Nephron (organoid): ENCODE results near the gene PTMS.

Experiments used
- H3K27ac Mint-ChIP-seq, 3 experiments: 2 replicates each; pipeline ENCODE4 v1.8.0; 2020; ENCODE audit warnings: mixed read lengths in 3 of 3, mild to moderate bottlenecking in 2 of 3, moderate library complexity in 1 of 3
- H3K27me3 Mint-ChIP-seq: 2 replicates; pipeline ENCODE4 v1.8.0; 2021; ENCODE audit warnings: low read depth, mild to moderate bottlenecking, moderate library complexity, mixed read lengths
- H3K36me3 Mint-ChIP-seq: 2 replicates; pipeline ENCODE4 v1.8.0; 2020; ENCODE audit warnings: low read depth, mixed read lengths
- H3K4me1 Mint-ChIP-seq: 2 replicates; pipeline ENCODE4 v1.8.0; 2020; ENCODE audit warnings: mixed read lengths
- H3K4me3 Mint-ChIP-seq, 3 experiments: 2 replicates each; pipeline ENCODE4 v1.8.0; 2020; ENCODE audit warnings: mild to moderate bottlenecking in 3 of 3, mixed read lengths in 3 of 3, moderate library complexity in 2 of 3
- H3K9me3 Mint-ChIP-seq: 2 replicates; pipeline ENCODE4 v1.8.0; 2020; ENCODE audit warnings: mixed read lengths
- CTCF ChIP-seq, 3 experiments: fragments of 200-600 bp; sonication (generic); IDR thresholded peaks; one replicate each; pipeline ENCODE4 v1.5.0; 2021; ENCODE audit warnings: antibody characterized with exemption in 3 of 3; ENCODE audit not compliant: unreplicated experiment in 3 of 3

PTMS gene

GRCh38 chr12:6775185-6776174, 9.3 kb downstream of the PTMS start:
- peaks cover 37% of the 10 kb centered on the region for H3K4me1 Mint-ChIP-seq
- H3K27me3 Mint-ChIP-seq = peaks cover 23% of the 10 kb centered on the region
- H3K36me3 Mint-ChIP-seq = peaks cover 38% of the 10 kb centered on the region
- peak overlapping the region; percentile 1 to 66 (median 37) for H3K4me3 Mint-ChIP-seq
- TF ChIP-seq CTCF (IDR thresholded peaks at IDR 0.05; ENCODE audit: unreplicated experiment in 3 of 3) = no peak
- no peaks in the 10 kb centered on the region for H3K9me3 Mint-ChIP-seq
- H3K27ac Mint-ChIP-seq = peak overlapping the region in 2 of 3 experiments; percentile 19 to 28

- Mint-ChIP-seq H3K27me3 (peaks cover 18% of the 10 kb centered on the region), H3K4me1 (peaks cover 27% of the 10 kb centered on the region), H3K9me3 (no peaks in the 10 kb centered on the region), H3K27ac (no peak overlapping the region), H3K4me3 (no peak overlapping the region), H3K36me3 (peaks cover 22% of the 10 kb centered on the region)
- no peak for TF ChIP-seq CTCF (IDR thresholded peaks at IDR 0.05; ENCODE audit: unreplicated experiment in 3 of 3)
Observed at GRCh38 chr12:6777386-6777785, 11.2 kb downstream of the PTMS start.

- Mint-ChIP-seq H3K4me1 (peaks cover 28% of the 10 kb centered on the region), H3K27ac (peak overlapping the region; percentile 63 to 88 (median 76)), H3K9me3 (no peaks in the 10 kb centered on the region), H3K4me3 (peak overlapping the region; percentile 79 to 84 (median 82)), H3K27me3 (peaks cover 18% of the 10 kb centered on the region), H3K36me3 (peaks cover 22% of the 10 kb centered on the region)
- no peak for TF ChIP-seq CTCF (IDR thresholded peaks at IDR 0.05; ENCODE audit: unreplicated experiment in 3 of 3)
Observed at GRCh38 chr12:6778217-6778573, 12.0 kb downstream of the PTMS start.

- H3K27ac Mint-ChIP-seq = peak overlapping the region; percentile 63 to 88 (median 76)
- H3K4me3 Mint-ChIP-seq = peak overlapping the region; percentile 79 to 84 (median 82)
- TF ChIP-seq CTCF (IDR thresholded peaks at IDR 0.05; ENCODE audit: unreplicated experiment in 3 of 3) = peak; percentile 91 to 97 (median 94)
- H3K36me3 Mint-ChIP-seq = peaks cover 22% of the 10 kb centered on the region
- H3K27me3 Mint-ChIP-seq = peaks cover 18% of the 10 kb centered on the region
- peaks cover 32% of the 10 kb centered on the region for H3K4me1 Mint-ChIP-seq
- no peaks in the 10 kb centered on the region for H3K9me3 Mint-ChIP-seq
Observed at GRCh38 chr12:6778574-6779550, 12.7 kb downstream of the PTMS start.

- H3K27me3 Mint-ChIP-seq = peaks cover 9% of the 10 kb centered on the region
- H3K36me3 Mint-ChIP-seq = peaks cover 18% of the 10 kb centered on the region
- H3K27ac Mint-ChIP-seq = peak overlapping the region; percentile 63 to 88 (median 76)
- H3K4me3 Mint-ChIP-seq = no peak overlapping the region
- no peaks in the 10 kb centered on the region for H3K9me3 Mint-ChIP-seq
- peaks cover 28% of the 10 kb centered on the region for H3K4me1 Mint-ChIP-seq
- TF ChIP-seq CTCF (IDR thresholded peaks at IDR 0.05; ENCODE audit: unreplicated experiment in 3 of 3) = no peak
Observed at GRCh38 chr12:6779708-6780432, 13.7 kb downstream of the PTMS start.
